Endothelial cell of umbilical vein (primary cell): ENCODE data around the gene NXT1. TPM values are rescaled to one million over a fixed set of nuclear protein-coding genes. Genes with fewer than 3 reads are reported as not detected.

ENCODE experiments used
- BruUV-seq: library from RNA; stranded (reverse); fragments of 400-500 nt; replicated peaks from 2 replicates; lab custom pipeline; 2021; lab: Mats Ljungman, UMichigan
- CTCF ChIA-PET: fragments of 300-600, 350-600 bp; sonication (Branson Sonifier 250); formaldehyde crosslinking; loops from one replicate; lab custom pipeline; 2021; ENCODE audit warnings: antibody characterized with exemption, inconsistent platforms; lab: Charles Lee
- POLR2A ChIA-PET: fragments of 300-600, 350-600 bp; sonication (Branson Sonifier 250); formaldehyde crosslinking; loops from one replicate; lab custom pipeline; 2021; ENCODE audit warnings: antibody characterized with exemption, inconsistent platforms; lab: Charles Lee
- DNase-seq: peaks from one replicate; pipeline ENCODE4 v3.0.0-alpha.2; 2011; ENCODE audit warnings: low read depth, low spot score
- FAIRE-seq: peaks from 2 replicates; lab custom pipeline; 2011; peaks lifted over from hg19 to GRCh38; lab: Jason Lieb, UNC
- H2AFZ ChIP-seq: 2 replicates; pipeline ENCODE4 v1.6.0; 2012; ENCODE audit warnings: low read depth, low read length, control low read depth, inconsistent platforms
- H3K27ac ChIP-seq: 2 replicates; pipeline ENCODE4 v1.5.1; 2011; ENCODE audit warnings: low read depth, mild to moderate bottlenecking, control low read depth, low read length, moderate library complexity; ENCODE audit not compliant: insufficient read depth
- H3K27me3 ChIP-seq, 2 experiments: 2 replicates each; pipeline versions ENCODE4 v1.6.0 to v1.6.1; 2011; ENCODE audit warnings: low read length in 2 of 2, mixed read lengths in 1 of 2; ENCODE audit not compliant: control insufficient read depth in 2 of 2, insufficient read depth in 2 of 2
- H3K36me3 ChIP-seq, 2 experiments: 2 replicates in 1 of 2; 3 replicates in 1 of 2; pipeline ENCODE4 v1.5.1; 2011; ENCODE audit warnings: low read length in 2 of 2, mild to moderate bottlenecking in 1 of 2, moderate library complexity in 1 of 2; ENCODE audit not compliant: control insufficient read depth in 2 of 2, insufficient read depth in 2 of 2; ENCODE audit errors: extremely low read depth in 1 of 2
- H3K4me1 ChIP-seq: 3 replicates; pipeline ENCODE4 v1.5.1; 2011; ENCODE audit warnings: mild to moderate bottlenecking, low read length; ENCODE audit not compliant: control insufficient read depth, insufficient read depth; ENCODE audit errors: extremely low read depth
- H3K4me2 ChIP-seq: 2 replicates; pipeline ENCODE4 v1.6.1; 2011; ENCODE audit warnings: low read length, control low read depth, mixed read lengths; ENCODE audit not compliant: insufficient read depth
- H3K4me3 ChIP-seq, 3 experiments: fragments of 200-600 bp in 1 of 3; sonication (generic), shearing (Covaris generic) in 1 of 3; replicated peaks in 1 of 3; 2 replicates each; pipeline ENCODE4 v1.5.1; 2011 to 2016; ENCODE audit warnings: control low read depth in 3 of 3, low read length in 3 of 3, mild to moderate bottlenecking in 2 of 3, inconsistent platforms in 1 of 3, low read depth in 1 of 3, moderate library complexity in 1 of 3; ENCODE audit not compliant: insufficient read depth in 1 of 3
- H3K79me2 ChIP-seq: 2 replicates; pipeline ENCODE4 v1.6.0; 2012; ENCODE audit warnings: low read length, inconsistent platforms; ENCODE audit not compliant: control insufficient read depth, insufficient read depth
- H3K9ac ChIP-seq: replicated peaks from 2 replicates; pipeline ENCODE3; 2011; ENCODE audit warnings: low read length, control low read depth; ENCODE audit not compliant: insufficient read depth; ENCODE audit errors: extremely low read depth
- H3K9me1 ChIP-seq: replicated peaks from 3 replicates; pipeline ENCODE4 v1.6.0; 2011; ENCODE audit warnings: mild to moderate bottlenecking, low read length; ENCODE audit not compliant: control insufficient read depth, insufficient read depth; ENCODE audit errors: extremely low read depth
- H3K9me3 ChIP-seq: replicated peaks from 2 replicates; pipeline ENCODE4 v1.5.1; 2012; ENCODE audit warnings: low read length, inconsistent platforms; ENCODE audit not compliant: control insufficient read depth, insufficient read depth
- H4K20me1 ChIP-seq: replicated peaks from 2 replicates; pipeline ENCODE3; 2011; ENCODE audit warnings: mild to moderate bottlenecking, low read length; ENCODE audit not compliant: control insufficient read depth, insufficient read depth; ENCODE audit errors: extremely low read depth
- CTCF ChIP-seq, 2 donors: IDR thresholded peaks; 1 replicate in 1 of 2; 2 replicates in 1 of 2; pipeline ENCODE4 v1.5.1; 2011; ENCODE audit warnings: low read length in 2 of 2, mild to moderate bottlenecking in 2 of 2, moderate library complexity in 2 of 2, control low read depth in 1 of 2, inconsistent platforms in 1 of 2, low read depth in 1 of 2; ENCODE audit not compliant: insufficient read depth in 1 of 2; ENCODE audit errors: extremely low read depth in 1 of 2
- EZH2 ChIP-seq: IDR thresholded peaks from 2 replicates; pipeline ENCODE4 v1.6.1; 2012; ENCODE audit warnings: borderline replicate concordance, low read depth, mild to moderate bottlenecking, moderate library complexity, low read length, inconsistent platforms; ENCODE audit not compliant: severe bottlenecking
- FOS ChIP-seq: IDR thresholded peaks from 2 replicates; pipeline ENCODE4 v1.6.1; 2011; ENCODE audit warnings: mild to moderate bottlenecking, low read length, moderate library complexity, borderline replicate concordance; ENCODE audit not compliant: insufficient read depth
- GATA2 ChIP-seq: IDR thresholded peaks from 2 replicates; pipeline ENCODE4 v1.7.0; 2011; ENCODE audit warnings: low read depth, mild to moderate bottlenecking, moderate library complexity, mixed read lengths, low read length; ENCODE audit not compliant: insufficient read length, insufficient read depth
- JUN ChIP-seq: IDR thresholded peaks from 2 replicates; pipeline ENCODE4 v1.6.1; 2011; ENCODE audit warnings: borderline replicate concordance, low read depth; ENCODE audit not compliant: insufficient read length, insufficient read depth
- MAX ChIP-seq: IDR thresholded peaks from 2 replicates; pipeline ENCODE4 v1.6.1; 2011; ENCODE audit not compliant: insufficient read depth, insufficient read length
- MYC ChIP-seq: IDR thresholded peaks from one replicate; pipeline ENCODE4 v1.6.1; 2011; ENCODE audit warnings: mild to moderate bottlenecking, low read depth, low read length
- POLR2A ChIP-seq: IDR thresholded peaks from 2 replicates; pipeline ENCODE4 v1.6.1; 2012; ENCODE audit warnings: low read depth, mild to moderate bottlenecking, control low read depth, low read length
- POLR2AphosphoS5 ChIP-seq: IDR thresholded peaks from 2 replicates; pipeline ENCODE4 v1.6.1; 2012; ENCODE audit warnings: low read depth, mild to moderate bottlenecking, control low read depth, low read length, moderate library complexity; ENCODE audit not compliant: insufficient read depth
- dilution Hi-C: fragments of 300-500 bp; cut with MboI; formaldehyde crosslinking; loops from one replicate; pipeline ENCODE4 v1.15.0; 2019; ENCODE audit warnings: low sequenced_read_pairs; ENCODE audit not compliant: extremely low pct_ligation_motif_present
- intact Hi-C: fragments of 100-400 bp; cut with micrococcal nuclease; formaldehyde crosslinking; loops from one replicate; pipeline ENCODE4 v1.10.0; 2022
- polyA plus RNA-seq, 4 experiments: library from polyadenylated mRNA; depleted of rRNA in 3 of 4; stranded (reverse) in 3 of 4; unstranded in 1 of 4; fragments of >200 nt; gene quantifications; 2 replicates each; pipeline versions ENCODE4 v1.2.1 to v1.2.3, GENCODE V29; 2011 to 2012; ENCODE audit warnings: missing spikeins in 1 of 4
- total RNA-seq: library from RNA; stranded (reverse); gene quantifications from 2 replicates; pipeline ENCODE4 v1.2.3, GENCODE V29; 2021

Gene NXT1
- total and polyA plus RNA-seq, 2 donors (not counting 3 experiments of a cell fraction or from before 2014, with no cell fraction given): 27.1 to 39.2 TPM

GRCh38 chr20:23397961-23398360 is 47.4 kb downstream of the NXT1 start:
- dilution Hi-C loops (no loop called here), intact Hi-C loops (loop anchor here (1.0 kb wide), 1 partner anchor 36 kb away; the partner anchor contains the start of gene GZF1)
- FAIRE-seq (peak; percentile 95), DNase-seq (peak; percentile 88)
- Histone ChIP-seq H2AFZ (peak overlapping the region; percentile 69), H3K4me3 (no peak overlapping the region), H3K9ac (no peak overlapping the region), H4K20me1 (no peaks in the 10 kb centered on the region), H3K27ac (peak overlapping the region; percentile 74), H3K9me1 (no peaks in the 10 kb centered on the region), H3K36me3 (peaks cover 10 to 15% of the 10 kb centered on the region in 2 experiments), H3K4me2 (peak overlapping the region; percentile 42), H3K27me3 (no peaks in the 10 kb centered on the region), H3K79me2 (peaks cover 18% of the 10 kb centered on the region), H3K9me3 (no peaks in the 10 kb centered on the region), H3K4me1 (peaks cover 17% of the 10 kb centered on the region)
- TF ChIP-seq MAX (no peak), POLR2AphosphoS5 (peak; percentile 22), JUN (peak; percentile 66), FOS (peak; percentile 72), MYC (no peak), POLR2A (no peak), CTCF (IDR thresholded peaks at IDR 0.05; ENCODE audit: extremely low read depth in 1 of 2, insufficient read depth in 1 of 2, low read depth in 1 of 2, low read length in 2 of 2) (no peak), GATA2 (no peak), EZH2 (no peak)
- ChIA-PET POLR2A (no interaction called here), CTCF (interaction anchor here (2.0 to 2.1 kb wide), 2 partner anchors 17 to 23 kb away, joined by 4 to 9 read pairs; partner anchors contain the start of gene NAPB)
- BruUV-seq: no TSS peak
